Left renal cortex interstitium (tissue), 4 donors: Measurements from ENCODE around the gene SORL1. TPM values are rescaled to one million over a fixed set of nuclear protein-coding genes. Genes with fewer than 3 reads are reported as not detected.
"Not testable (repeated sequence)": the region's sequence is repeated elsewhere in the genome, so short reads cannot be mapped to it uniquely, and the experiment has no call there.

Experiments
- DNase-seq, 4 donors: peaks; one replicate each; pipeline ENCODE4 v3.0.0-alpha.2; 2013; ENCODE audit warnings: low read depth in 4 of 4, low spot score in 2 of 4, missing footprints in 1 of 4
- polyA plus RNA-seq, 4 donors: library from polyadenylated mRNA; unstranded; fragments of 120-200 nt; gene quantifications; one replicate each; pipeline ENCODE4 v1.2.1, GENCODE V29; 2013; ENCODE audit not compliant: insufficient read length in 4 of 4

Gene SORL1
- polyA plus RNA-seq, 4 donors, result 28.7 to 57.9 (median 35.7) TPM

GRCh38 chr11:121471167-121471566 is 19.1 kb downstream of the SORL1 start:
- DNase-seq, result no peak

- no peak for DNase-seq
These were observed 20.2 kb downstream of the SORL1 start for GRCh38 chr11:121472312-121472711.

GRCh38 chr11:121473064-121473777 is 21.1 kb downstream of the SORL1 start:
- no peak for DNase-seq

GRCh38 chr11:121474680-121475079 is 22.6 kb downstream of the SORL1 start:
- no peak for DNase-seq

- DNase-seq, result no peak
These were observed 24.4 kb downstream of the SORL1 start for GRCh38 chr11:121476379-121477032.

- DNase-seq, result no peak
These were observed 26.2 kb downstream of the SORL1 start for GRCh38 chr11:121478226-121478894.

GRCh38 chr11:121478895-121479697 is 27.0 kb downstream of the SORL1 start:
- no peak for DNase-seq

GRCh38 chr11:121479698-121480238 is 27.7 kb downstream of the SORL1 start:
- DNase-seq, result no peak

GRCh38 chr11:121481484-121482230 is 29.5 kb downstream of the SORL1 start:
- DNase-seq, result not testable (repeated sequence)

GRCh38 chr11:121482231-121483129 is 30.4 kb downstream of the SORL1 start:
- no peak for DNase-seq

GRCh38 chr11:121483805-121484480 is 31.8 kb downstream of the SORL1 start:
- DNase-seq, result no peak

- DNase-seq, result no peak
These were observed 33.1 kb downstream of the SORL1 start for GRCh38 chr11:121485216-121485615.

- DNase-seq, result no peak
These were observed 33.9 kb downstream of the SORL1 start for GRCh38 chr11:121486054-121486453.

GRCh38 chr11:121487191-121487590 is 35.1 kb downstream of the SORL1 start:
- DNase-seq, result no peak

- DNase-seq, result no peak
These were observed 36.1 kb downstream of the SORL1 start for GRCh38 chr11:121488170-121488569.

GRCh38 chr11:121488641-121489040 is 36.5 kb downstream of the SORL1 start:
- DNase-seq, result no peak

- DNase-seq, result no peak
These were observed 37.7 kb downstream of the SORL1 start for GRCh38 chr11:121489823-121490222.

GRCh38 chr11:121494355-121495099 is 42.4 kb downstream of the SORL1 start:
- DNase-seq, result no peak
